Transverse colon (tissue), 4 donors: Measurements from ENCODE around the gene MIDN. TPM values are rescaled to one million over a fixed set of nuclear protein-coding genes. Genes with fewer than 3 reads are reported as not detected.

Source experiments
- DNase-seq: peaks from one replicate; pipeline ENCODE4 v3.0.0-alpha.2; 2019
- H3K27ac ChIP-seq, 4 donors: fragments of 200-600 bp; sonication (generic); 2 replicates each; pipeline ENCODE4 v1.5.1; 2016 to 2018; ENCODE audit warnings: inconsistent platforms in 4 of 4
- H3K27me3 ChIP-seq: fragments of 200-600 bp; sonication (generic); 2 replicates; pipeline ENCODE4 v1.5.1; 2017; ENCODE audit warnings: inconsistent platforms
- H3K36me3 ChIP-seq, 4 donors: fragments of 200-600 bp; sonication (generic); 2 replicates each; pipeline ENCODE4 v1.5.1; 2017 to 2019; ENCODE audit warnings: inconsistent platforms in 4 of 4
- H3K4me1 ChIP-seq, 4 donors: fragments of 200-600 bp; sonication (generic); 2 replicates each; pipeline ENCODE4 v1.5.1; 2017 to 2020; ENCODE audit warnings: inconsistent platforms in 4 of 4
- H3K4me3 ChIP-seq, 4 donors: fragments of 200-600 bp; sonication (generic); 1 replicate in 1 of 4; 2 replicates in 3 of 4; pipeline versions ENCODE4 v1.5.1 to v1.6.1; 2017 to 2019; ENCODE audit warnings: inconsistent platforms in 4 of 4
- H3K9me3 ChIP-seq, 2 donors: fragments of 200-600 bp; sonication (generic); 2 replicates each; pipeline ENCODE4 v1.5.1; 2017 to 2019; ENCODE audit warnings: inconsistent platforms in 2 of 2
- CTCF ChIP-seq, 5 experiments: fragments of 200-600 bp in 3 of 5; fragments of 450-650 bp in 2 of 5; sonication (generic) in 3 of 5; IDR thresholded peaks; 1 replicate in 2 of 5; 2 replicates in 3 of 5; pipeline ENCODE4 v1.5.1; 2016 to 2017; ENCODE audit warnings: antibody characterized with exemption in 5 of 5, inconsistent platforms in 3 of 5, mild to moderate bottlenecking in 2 of 5, moderate library complexity in 1 of 5
- EP300 ChIP-seq: sonication (generic); formaldehyde crosslinking; IDR thresholded peaks from one replicate; pipeline ENCODE4 v1.6.1; 2017; ENCODE audit warnings: antibody characterized with exemption, low read depth
- POLR2A ChIP-seq: fragments of 450-650 bp; IDR thresholded peaks from one replicate; pipeline ENCODE4 v1.6.1; 2016; ENCODE audit warnings: antibody characterized with exemption, mild to moderate bottlenecking, moderate library complexity
- POLR2AphosphoS5 ChIP-seq, 3 donors: sonication (generic); formaldehyde crosslinking; IDR thresholded peaks; one replicate each; pipeline ENCODE4 v1.6.1; 2016; ENCODE audit warnings: antibody characterized with exemption in 3 of 3
- WGBS, 2 donors: methylation state at CpG; one replicate each; pipeline ENCODE4 v1.1.5; 2018; ENCODE audit warnings: low coverage in 1 of 2; 5-methylcytosine and 5-hydroxymethylcytosine counted together
- in situ Hi-C, 4 donors: fragments of 200-750 bp; cut with MboI; loops; one replicate each; pipeline versions ENCODE4 v1.15.0 to v1.15.1; 2017; ENCODE audit warnings: low sequenced_read_pairs in 3 of 4, low pct_ligation_motif_present in 1 of 4, low pct_unique_long_range_greater_than_20kb in 1 of 4
- intact Hi-C: fragments of 100-400 bp; cut with DNase I; formaldehyde crosslinking; loops from one replicate; pipeline ENCODE4 v1.15.1; 2023; ENCODE audit warnings: low total_unique reads
- total RNA-seq, 4 donors: library from RNA; depleted of rRNA; stranded (reverse); fragments of >200 nt; gene quantifications; one replicate each; pipeline ENCODE4 v1.1.0, GENCODE V29; 2016

The MIDN gene
- total RNA-seq, 4 donors from 2014 or later = 89.4 to 379 (median 116) TPM

GRCh38 chr19:1266916-1267476 is 18.6 kb downstream of the MIDN start:
- Histone ChIP-seq H3K36me3 (peaks cover 0 to 5% (median 2%) of the 10 kb centered on the region in 4 donors), H3K9me3 (no peaks in the 10 kb centered on the region), H3K27me3 (no peaks in the 10 kb centered on the region), H3K27ac (peak overlapping the region; percentile 98 to 100 (median 98)), H3K4me3 (peak overlapping the region; percentile 32 to 62 (median 49)), H3K4me1 (peaks cover 59 to 80% (median 74%) of the 10 kb centered on the region in 4 donors)
- TF ChIP-seq EP300 (no peak), CTCF (IDR thresholded peaks at IDR 0.05) (peak; percentile 91 to 99 (median 96)), POLR2A (no peak), POLR2AphosphoS5 (IDR thresholded peaks at IDR 0.05) (peak in 1 of 3 donors; percentile 30)
- 0% methylated on average over 28 of the region's 59 CpGs; no CpG with 5 or more reads in 1 of the 2 donors for WGBS, 2 donors
- peak; percentile 82 for DNase-seq
- in situ Hi-C loops (no loop called here), intact Hi-C loops (loop anchor here (1.0 kb wide), 1 partner anchor 23 kb away; no protein-coding TSS in a partner anchor)

DNA sequence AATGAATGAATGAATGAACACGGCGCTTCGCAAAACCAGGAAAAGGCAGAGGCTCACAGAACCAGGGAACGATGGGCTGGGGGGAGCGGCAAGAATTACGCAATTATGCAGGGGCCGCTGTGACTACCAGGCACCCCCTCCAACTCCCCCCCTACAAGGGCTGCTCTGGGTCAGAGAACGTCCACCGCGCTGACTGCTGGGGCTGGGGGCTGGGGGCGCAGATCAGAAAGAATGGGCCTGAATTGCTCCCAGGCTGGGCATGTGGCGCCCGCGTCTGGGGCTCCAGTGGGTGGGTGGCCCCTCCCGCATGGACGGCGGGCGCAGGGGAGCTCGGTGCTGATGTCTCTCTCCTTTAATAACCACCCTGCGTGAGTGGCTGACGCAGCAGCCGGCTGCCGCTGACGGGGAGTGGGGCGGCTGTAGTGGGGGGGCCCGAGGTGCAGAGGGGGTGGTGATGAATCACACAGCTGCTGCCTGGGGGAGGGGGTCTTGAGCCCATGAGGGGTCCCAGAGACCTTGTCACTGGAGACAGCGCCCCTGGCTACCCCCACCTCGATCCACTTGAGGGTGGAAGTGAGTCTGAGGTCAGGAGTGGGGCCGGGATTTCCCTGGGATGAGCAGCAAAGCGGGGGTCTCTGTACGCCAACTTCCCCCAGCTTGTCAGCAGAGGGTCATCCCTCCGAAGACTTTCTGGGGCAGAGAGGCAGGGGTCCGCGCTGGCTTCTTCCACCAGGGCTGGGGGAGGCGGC is 19.3 kb downstream of the MIDN start:
- intact Hi-C loops = loop anchor here (1.0 kb wide), 1 partner anchor 23 kb away; no protein-coding TSS in a partner anchor
- Histone ChIP-seq H3K36me3 (peaks cover 0 to 8% (median 4%) of the 10 kb centered on the region in 4 donors), H3K27ac (peak overlapping the region; percentile 98 to 100 (median 100)), H3K27me3 (no peaks in the 10 kb centered on the region), H3K4me3 (peak overlapping the region in 2 of 4 donors; percentile 58 to 62), H3K4me1 (peaks cover 59 to 80% (median 74%) of the 10 kb centered on the region in 4 donors), H3K9me3 (no peaks in the 10 kb centered on the region)
- DNase-seq = no peak
- in situ Hi-C loops = no loop called here
- 25 to 33% methylated on average over 8 to 16 of the region's 35 CpGs for WGBS, 2 donors
- TF ChIP-seq POLR2A (no peak), CTCF (IDR thresholded peaks at IDR 0.05) (no peak), POLR2AphosphoS5 (IDR thresholded peaks at IDR 0.05) (no peak)

- TF ChIP-seq POLR2AphosphoS5 (IDR thresholded peaks at IDR 0.05) = no peak
- no peak for TF ChIP-seq CTCF (IDR thresholded peaks at IDR 0.05)
- no peak for TF ChIP-seq POLR2A
- no peak for TF ChIP-seq EP300
- peak overlapping the region in 1 of 4 donors; percentile 85 for H3K4me3 ChIP-seq
- in situ Hi-C loops = no loop called here
- H3K36me3 ChIP-seq = peaks cover 0 to 16% (median 8%) of the 10 kb centered on the region in 4 donors
- H3K9me3 ChIP-seq = no peaks in the 10 kb centered on the region
- DNase-seq = no peak
- 55 to 63% methylated on average over 8 to 40 of the region's 40 CpGs for WGBS, 2 donors
- no peaks in the 10 kb centered on the region for H3K27me3 ChIP-seq
- peak overlapping the region; percentile 98 to 100 (median 100) for H3K27ac ChIP-seq
- intact Hi-C loops = no loop called here
- H3K4me1 ChIP-seq = peaks cover 60 to 78% (median 74%) of the 10 kb centered on the region in 4 donors
These were observed 20.1 kb downstream of the MIDN start for GRCh38 chr19:1268226-1269064.
